ENCODE data around the gene KAZALD1.

Gene KAZALD1

GRCh38 chr10:101042667-101043362, 19.0 kb upstream of the KAZALD1 start (continued):
- TF ChIP-seq KLF10 (tag by site-specific recombination; IDR thresholded peaks at IDR 0.05), result no peak
- TF ChIP-seq ZNF513 (tag by site-specific recombination; IDR thresholded peaks at IDR 0.05), result no peak
- peak; percentile 64; the same call in 1 of the 2 replicates for TF ChIP-seq ZNF561 (tag by site-specific recombination; IDR thresholded peaks at IDR 0.05; ENCODE audit: borderline replicate concordance)
- TF ChIP-seq ZNF341 (tag by site-specific recombination; IDR thresholded peaks at IDR 0.05; ENCODE audit: low read depth), result peak; percentile 100
- TF ChIP-seq ZNF664 (tag by site-specific recombination; IDR thresholded peaks at IDR 0.05), result no peak
- TF ChIP-seq, protein P1, sequence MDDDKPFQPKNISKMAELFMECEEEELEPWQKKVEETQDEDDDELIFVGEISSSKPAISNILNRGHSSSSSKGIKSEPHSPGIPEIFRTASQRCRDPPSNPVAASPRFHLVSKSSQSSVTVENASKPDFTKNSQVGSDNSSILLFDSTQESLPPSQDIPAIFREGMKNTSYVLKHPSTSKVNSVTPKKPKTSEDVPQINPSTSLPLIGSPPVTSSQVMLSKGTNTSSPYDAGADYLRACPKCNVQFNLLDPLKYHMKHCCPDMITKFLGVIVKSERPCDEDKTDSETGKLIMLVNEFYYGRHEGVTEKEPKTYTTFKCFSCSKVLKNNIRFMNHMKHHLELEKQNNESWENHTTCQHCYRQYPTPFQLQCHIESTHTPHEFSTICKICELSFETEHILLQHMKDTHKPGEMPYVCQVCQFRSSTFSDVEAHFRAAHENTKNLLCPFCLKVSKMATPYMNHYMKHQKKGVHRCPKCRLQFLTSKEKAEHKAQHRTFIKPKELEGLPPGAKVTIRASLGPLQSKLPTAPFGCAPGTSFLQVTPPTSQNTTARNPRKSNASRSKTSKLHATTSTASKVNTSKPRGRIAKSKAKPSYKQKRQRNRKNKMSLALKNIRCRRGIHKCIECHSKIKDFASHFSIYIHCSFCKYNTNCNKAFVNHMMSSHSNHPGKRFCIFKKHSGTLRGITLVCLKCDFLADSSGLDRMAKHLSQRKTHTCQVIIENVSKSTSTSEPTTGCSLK (tag by site-specific recombination; IDR thresholded peaks at IDR 0.05), result no peak
- no peak for TF ChIP-seq ZNF426 (tag by site-specific recombination; IDR thresholded peaks at IDR 0.05)
- no peak for TF ChIP-seq GFI1B (tag by site-specific recombination; IDR thresholded peaks at IDR 0.05)
- TF ChIP-seq IKZF3 (tag by site-specific recombination; IDR thresholded peaks at IDR 0.05), result peak; percentile 93
- TF ChIP-seq, protein P2, sequence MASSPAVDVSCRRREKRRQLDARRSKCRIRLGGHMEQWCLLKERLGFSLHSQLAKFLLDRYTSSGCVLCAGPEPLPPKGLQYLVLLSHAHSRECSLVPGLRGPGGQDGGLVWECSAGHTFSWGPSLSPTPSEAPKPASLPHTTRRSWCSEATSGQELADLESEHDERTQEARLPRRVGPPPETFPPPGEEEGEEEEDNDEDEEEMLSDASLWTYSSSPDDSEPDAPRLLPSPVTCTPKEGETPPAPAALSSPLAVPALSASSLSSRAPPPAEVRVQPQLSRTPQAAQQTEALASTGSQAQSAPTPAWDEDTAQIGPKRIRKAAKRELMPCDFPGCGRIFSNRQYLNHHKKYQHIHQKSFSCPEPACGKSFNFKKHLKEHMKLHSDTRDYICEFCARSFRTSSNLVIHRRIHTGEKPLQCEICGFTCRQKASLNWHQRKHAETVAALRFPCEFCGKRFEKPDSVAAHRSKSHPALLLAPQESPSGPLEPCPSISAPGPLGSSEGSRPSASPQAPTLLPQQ (tag by site-specific recombination; IDR thresholded peaks at IDR 0.05), result peak; percentile 55; the same call in 1 of the 2 replicates
- peak; percentile 61; the same call in 1 of the 2 replicates for TF ChIP-seq ZFP37 (tag by site-specific recombination; IDR thresholded peaks at IDR 0.05)
- peak; percentile 82 for TF ChIP-seq ZNF335 (tag by site-specific recombination; conservative IDR thresholded peaks at IDR 0.05)
- TF ChIP-seq ZNF624 (tag by site-specific recombination; IDR thresholded peaks at IDR 0.05), result no peak
- peak; percentile 64; the same call in 1 of the 2 replicates for TF ChIP-seq ZSCAN30 (tag by site-specific recombination; IDR thresholded peaks at IDR 0.05)
- TF ChIP-seq, protein P3, sequence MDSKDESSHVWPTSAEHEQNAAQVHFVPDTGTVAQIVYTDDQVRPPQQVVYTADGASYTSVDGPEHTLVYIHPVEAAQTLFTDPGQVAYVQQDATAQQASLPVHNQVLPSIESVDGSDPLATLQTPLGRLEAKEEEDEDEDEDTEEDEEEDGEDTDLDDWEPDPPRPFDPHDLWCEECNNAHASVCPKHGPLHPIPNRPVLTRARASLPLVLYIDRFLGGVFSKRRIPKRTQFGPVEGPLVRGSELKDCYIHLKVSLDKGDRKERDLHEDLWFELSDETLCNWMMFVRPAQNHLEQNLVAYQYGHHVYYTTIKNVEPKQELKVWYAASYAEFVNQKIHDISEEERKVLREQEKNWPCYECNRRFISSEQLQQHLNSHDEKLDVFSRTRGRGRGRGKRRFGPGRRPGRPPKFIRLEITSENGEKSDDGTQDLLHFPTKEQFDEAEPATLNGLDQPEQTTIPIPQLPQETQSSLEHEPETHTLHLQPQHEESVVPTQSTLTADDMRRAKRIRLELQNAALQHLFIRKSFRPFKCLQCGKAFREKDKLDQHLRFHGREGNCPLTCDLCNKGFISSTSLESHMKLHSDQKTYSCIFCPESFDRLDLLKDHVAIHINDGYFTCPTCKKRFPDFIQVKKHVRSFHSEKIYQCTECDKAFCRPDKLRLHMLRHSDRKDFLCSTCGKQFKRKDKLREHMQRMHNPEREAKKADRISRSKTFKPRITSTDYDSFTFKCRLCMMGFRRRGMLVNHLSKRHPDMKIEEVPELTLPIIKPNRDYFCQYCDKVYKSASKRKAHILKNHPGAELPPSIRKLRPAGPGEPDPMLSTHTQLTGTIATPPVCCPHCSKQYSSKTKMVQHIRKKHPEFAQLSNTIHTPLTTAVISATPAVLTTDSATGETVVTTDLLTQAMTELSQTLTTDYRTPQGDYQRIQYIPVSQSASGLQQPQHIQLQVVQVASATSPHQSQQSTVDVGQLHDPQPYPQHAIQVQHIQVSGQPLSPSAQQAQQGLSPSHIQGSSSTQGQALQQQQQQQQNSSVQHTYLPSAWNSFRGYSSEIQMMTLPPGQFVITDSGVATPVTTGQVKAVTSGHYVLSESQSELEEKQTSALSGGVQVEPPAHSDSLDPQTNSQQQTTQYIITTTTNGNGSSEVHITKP (tag by site-specific recombination; IDR thresholded peaks at IDR 0.05), result peak; percentile 75
- TF ChIP-seq ZNF623 (tag by site-specific recombination; IDR thresholded peaks at IDR 0.05), result no peak
- TF ChIP-seq ZIC2 (tag by site-specific recombination; IDR thresholded peaks at IDR 0.05), result peak; percentile 76
- TF ChIP-seq GLIS1 (tag by site-specific recombination; IDR thresholded peaks at IDR 0.05), result 0 out of 2 replicates have a peak, but pooled peaks have one; percentile 14
- no peak for TF ChIP-seq ZNF274 (IDR thresholded peaks at IDR 0.05; ENCODE audit: low read length)
- no peak for TF ChIP-seq ZNF274 (tag by site-specific recombination; IDR thresholded peaks at IDR 0.05; ENCODE audit: borderline replicate concordance)
- TF ChIP-seq KLF1 (tag by site-specific recombination; IDR thresholded peaks at IDR 0.05), result 0 out of 2 replicates have a peak, but pooled peaks have one; percentile 9
- no peak for TF ChIP-seq ZNF146 (tag by site-specific recombination; IDR thresholded peaks at IDR 0.05)
- peak; percentile 48; the same call in 1 of the 2 replicates for TF ChIP-seq KLF16 (tag by site-specific recombination; IDR thresholded peaks at IDR 0.05)
- no peak for TF ChIP-seq AEBP2 (tag by site-specific recombination; IDR thresholded peaks at IDR 0.05; ENCODE audit: borderline replicate concordance)
- TF ChIP-seq TCF7L2 (IDR thresholded peaks at IDR 0.05; ENCODE audit: borderline replicate concordance, low read depth, low read length), result no peak
- TF ChIP-seq ZNF473 (tag by site-specific recombination; IDR thresholded peaks at IDR 0.05), result no peak
- TF ChIP-seq, protein P4, sequence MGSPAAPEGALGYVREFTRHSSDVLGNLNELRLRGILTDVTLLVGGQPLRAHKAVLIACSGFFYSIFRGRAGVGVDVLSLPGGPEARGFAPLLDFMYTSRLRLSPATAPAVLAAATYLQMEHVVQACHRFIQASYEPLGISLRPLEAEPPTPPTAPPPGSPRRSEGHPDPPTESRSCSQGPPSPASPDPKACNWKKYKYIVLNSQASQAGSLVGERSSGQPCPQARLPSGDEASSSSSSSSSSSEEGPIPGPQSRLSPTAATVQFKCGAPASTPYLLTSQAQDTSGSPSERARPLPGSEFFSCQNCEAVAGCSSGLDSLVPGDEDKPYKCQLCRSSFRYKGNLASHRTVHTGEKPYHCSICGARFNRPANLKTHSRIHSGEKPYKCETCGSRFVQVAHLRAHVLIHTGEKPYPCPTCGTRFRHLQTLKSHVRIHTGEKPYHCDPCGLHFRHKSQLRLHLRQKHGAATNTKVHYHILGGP (tag by site-specific recombination; IDR thresholded peaks at IDR 0.05), result peak; percentile 99
- 0 out of 2 replicates have a peak, but pooled peaks have one; percentile 55 for TF ChIP-seq ZNF394 (tag by site-specific recombination; IDR thresholded peaks at IDR 0.05; ENCODE audit: borderline replicate concordance)

Data from HEK293 (cell line).